NCI-H748 treated with DMSO at 0.1 percent for 48 hours (cell line): Measurements from ENCODE around the gene ANK2.
A peak's percentile ranks its signal among the peaks of the same experiment; 100 is the strongest.

Experiments used
- DNase-seq: peaks from one replicate; lab custom pipeline; 2025; lab: John Stamatoyannopoulos, UW

The ANK2 gene

DNA sequence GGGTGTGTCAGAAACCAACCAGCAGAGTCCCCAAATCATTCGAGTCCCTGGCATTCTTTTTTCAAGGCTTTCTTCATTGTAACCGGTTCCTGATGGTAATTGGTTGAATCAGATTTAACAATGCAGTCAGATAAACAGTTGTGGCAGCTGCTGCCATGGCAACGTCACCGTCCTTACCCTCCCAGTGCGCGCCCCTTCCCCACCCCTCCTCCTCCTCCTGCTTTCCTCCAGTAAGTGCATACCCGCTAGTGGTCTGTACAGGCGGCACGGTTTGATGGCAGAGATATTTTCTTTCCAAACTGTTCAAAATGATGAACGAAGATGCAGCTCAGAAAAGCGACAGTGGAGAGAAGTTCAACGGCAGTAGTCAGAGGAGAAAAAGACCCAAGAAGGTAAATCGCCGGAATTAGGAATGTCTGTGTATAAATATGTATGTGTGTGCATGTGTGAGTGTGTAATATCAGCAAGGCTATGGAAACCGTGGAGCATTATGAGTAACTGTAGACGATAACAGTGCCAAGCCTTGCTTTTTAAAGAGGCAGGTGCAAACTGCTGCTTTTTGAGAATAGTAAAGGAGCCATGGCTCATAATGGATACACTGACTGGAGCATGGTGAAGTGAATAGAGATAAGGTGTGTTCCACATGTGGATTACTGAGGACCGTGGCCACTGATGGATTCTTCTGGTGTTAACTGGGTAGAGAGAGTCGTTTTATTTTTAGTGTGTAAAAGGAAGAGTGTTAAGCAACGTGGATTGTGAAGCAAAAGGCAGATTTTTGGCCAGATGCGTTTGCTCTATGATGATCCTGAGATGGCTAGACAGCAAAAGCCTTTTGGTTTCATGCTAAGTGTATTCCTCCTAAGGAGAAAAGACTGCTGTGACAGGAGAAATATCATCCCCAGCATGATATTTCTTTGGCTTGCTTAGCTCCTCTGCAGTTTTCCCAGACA lies at the start of gene ANK2:
Gene ANK2, plus strand, starts transcription at position 233 of the 950 bp plus-strand sequence. Its CDS starts 76 bp downstream, at position 309.
- DNase-seq = peak; percentile 93

GRCh38 chr4:113003841-113004240 lies 45.6 kb upstream of the ANK2 start:
- DNase-seq = no peak

- DNase-seq = no peak
These were observed 44.8 kb upstream of the ANK2 start for GRCh38 chr4:113004655-113005054.

DNA sequence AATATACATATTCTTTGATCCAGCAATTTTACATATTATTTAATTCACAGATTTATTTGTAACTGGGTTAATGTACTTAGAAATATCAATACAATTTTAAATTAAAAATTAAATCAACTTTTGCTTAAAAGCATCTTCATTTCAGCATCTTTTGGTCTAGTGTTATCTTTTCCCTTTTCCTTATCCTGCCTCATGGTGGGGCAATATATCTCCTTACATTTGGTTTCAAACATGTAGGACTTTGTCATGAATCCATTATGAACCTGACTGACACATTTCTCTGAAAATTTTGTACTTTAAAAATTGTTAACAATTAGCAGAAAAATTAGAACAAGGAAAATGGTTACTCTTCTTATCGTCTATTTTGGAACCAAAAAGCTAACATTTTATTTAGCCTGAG lies 42.8 kb upstream of the ANK2 start:
- DNase-seq = no peak

GRCh38 chr4:113007151-113007550 lies 42.3 kb upstream of the ANK2 start:
- DNase-seq = no peak

GRCh38 chr4:113008135-113008534 lies 41.3 kb upstream of the ANK2 start:
- DNase-seq = no peak

GRCh38 chr4:113008716-113009115 lies 40.7 kb upstream of the ANK2 start:
- no peak for DNase-seq

DNA sequence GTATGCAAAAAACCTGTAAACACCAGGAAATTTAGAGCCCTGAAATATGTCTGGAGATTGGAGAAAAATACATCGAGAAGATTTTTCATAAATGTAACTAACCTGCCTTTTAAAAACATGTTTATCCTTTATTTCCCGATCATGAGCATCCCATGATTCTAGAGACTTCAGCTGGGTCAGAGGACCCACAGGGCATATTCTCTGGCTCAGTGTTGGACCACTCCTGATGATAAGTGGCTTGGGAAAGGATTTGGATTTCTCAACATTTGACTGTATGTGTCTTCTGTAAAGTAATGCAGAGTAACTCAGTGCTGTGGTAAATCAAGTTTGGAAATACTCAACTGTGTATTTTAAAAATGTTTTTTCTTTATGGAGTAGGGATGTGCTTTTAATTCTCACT lies 40.0 kb upstream of the ANK2 start:
- no peak for DNase-seq

DNA sequence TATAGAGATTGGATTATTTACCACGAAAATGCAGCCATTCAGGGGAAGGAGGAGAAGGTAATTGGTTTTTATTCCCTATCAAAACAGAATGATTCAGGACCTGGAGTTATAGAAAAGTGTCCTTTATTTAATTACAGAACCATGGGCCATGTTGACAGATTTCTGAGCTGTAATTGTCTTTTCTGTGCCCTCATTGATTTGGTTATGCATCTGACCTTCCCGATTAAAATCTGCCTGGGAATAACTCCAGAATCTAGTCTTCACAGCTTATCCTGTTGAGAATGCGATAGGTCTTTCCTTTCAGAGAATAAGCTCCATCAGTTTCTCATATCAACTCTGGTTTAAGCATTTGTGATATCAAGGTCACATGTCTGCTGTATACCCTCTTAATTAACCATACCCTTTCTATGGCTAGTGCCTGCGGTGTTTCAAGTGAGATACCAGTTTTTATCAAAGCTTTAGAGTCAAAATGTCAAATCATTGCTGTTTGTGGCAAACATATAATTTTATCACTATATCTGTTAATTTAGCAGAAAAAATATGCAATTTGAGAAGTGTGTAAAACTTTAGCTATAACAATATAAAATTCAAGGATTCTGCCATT lies 37.2 kb upstream of the ANK2 start:
- DNase-seq = no peak

- DNase-seq = peak; percentile 43
These were observed 36.7 kb upstream of the ANK2 start for GRCh38 chr4:113012786-113013185.

- no peak for DNase-seq
These were observed 35.7 kb upstream of the ANK2 start for GRCh38 chr4:113013751-113014150.

DNA sequence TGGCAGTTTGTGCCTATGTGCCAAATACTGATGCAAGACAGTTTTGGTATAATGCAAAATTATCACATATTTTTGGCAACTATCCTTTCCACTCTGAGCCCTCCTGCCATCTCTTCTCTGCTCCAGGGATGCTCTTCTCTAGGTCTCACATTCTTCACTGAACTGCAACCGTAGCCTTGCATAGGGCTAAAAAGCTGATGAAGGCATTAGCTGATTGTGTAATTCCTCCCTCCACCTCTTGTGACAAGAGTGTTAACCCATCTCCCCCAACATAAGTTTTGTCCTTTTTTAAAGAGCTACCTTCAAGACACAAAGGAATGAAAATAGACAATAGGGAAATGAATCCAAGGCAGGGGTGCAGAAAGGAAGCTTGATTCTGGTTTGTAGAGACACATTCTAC lies 33.1 kb upstream of the ANK2 start:
- DNase-seq = no peak

DNA sequence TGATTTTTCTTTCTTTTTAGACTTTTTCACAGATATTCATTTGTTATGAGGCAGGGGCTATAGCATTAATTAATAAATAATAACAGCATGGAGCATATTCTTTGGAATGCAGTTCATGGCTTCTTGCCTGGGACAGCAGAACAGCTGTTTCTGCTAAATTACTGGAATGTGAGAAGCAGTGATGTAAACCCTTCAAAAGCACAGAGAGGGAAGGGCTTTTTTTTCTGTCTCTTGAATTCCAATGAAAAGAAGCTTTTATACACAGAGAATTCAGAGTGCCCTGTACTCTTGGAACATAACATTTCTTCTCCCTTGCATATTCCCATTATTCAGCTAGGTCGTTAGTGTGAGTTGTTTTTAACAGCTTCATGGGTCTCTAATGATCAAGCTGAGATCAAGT lies 28.5 kb upstream of the ANK2 start:
- DNase-seq = no peak

- no peak for DNase-seq
These were observed 25.1 kb upstream of the ANK2 start for GRCh38 chr4:113024388-113024787.

GRCh38 chr4:113025416-113025815 lies 24.0 kb upstream of the ANK2 start:
- DNase-seq = no peak

- no peak for DNase-seq
These were observed 22.9 kb upstream of the ANK2 start for GRCh38 chr4:113026556-113026955.

- DNase-seq = no peak
These were observed 21.4 kb upstream of the ANK2 start for GRCh38 chr4:113028074-113028473.

- DNase-seq = no peak
These were observed 18.2 kb upstream of the ANK2 start for GRCh38 chr4:113031212-113031611.

GRCh38 chr4:113040793-113041192 lies 8.7 kb upstream of the ANK2 start:
- no peak for DNase-seq

DNA sequence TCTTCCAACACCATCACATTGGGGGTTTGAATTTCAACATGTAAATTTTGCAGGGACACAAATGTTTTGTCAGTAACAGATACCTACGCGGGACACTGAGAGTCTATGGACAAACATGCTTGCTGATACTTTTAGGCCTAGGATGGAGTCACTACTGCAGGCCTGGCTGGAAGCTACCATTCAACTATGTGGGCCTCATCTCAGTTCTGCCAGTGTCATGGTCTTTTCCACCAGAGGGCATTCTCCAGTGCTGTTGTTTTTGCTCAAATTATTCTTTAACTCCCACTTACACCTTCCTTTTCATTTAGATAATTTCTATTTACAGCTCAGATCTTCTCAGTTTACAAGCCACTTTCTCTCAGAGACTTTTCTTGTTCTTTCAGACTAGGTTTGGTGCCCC lies 7.0 kb upstream of the ANK2 start:
- DNase-seq = no peak

GRCh38 chr4:113043591-113043990 lies 5.9 kb upstream of the ANK2 start:
- DNase-seq = no peak

DNA sequence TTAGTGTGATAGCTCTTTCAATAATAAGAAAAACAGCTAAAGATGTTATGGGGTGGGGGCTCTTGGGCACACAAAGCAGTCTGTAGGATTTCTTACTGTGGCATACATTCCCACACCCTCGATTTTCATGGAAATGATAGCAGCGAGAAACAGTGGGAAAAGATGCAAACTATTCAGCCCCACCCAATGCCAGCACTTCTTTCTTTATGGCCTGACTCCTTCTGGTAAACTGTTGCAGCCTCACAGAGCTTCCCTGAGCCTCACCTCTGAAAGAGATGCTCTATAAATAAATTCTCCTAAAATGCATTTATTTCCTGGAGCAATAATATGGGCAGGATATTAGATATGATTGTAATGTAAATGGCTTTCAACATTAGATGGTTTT lies 910 bp downstream of the ANK2 start:
- peak; percentile 32 for DNase-seq

GRCh38 chr4:113050837-113051236 lies 1.4 kb downstream of the ANK2 start:
- peak; percentile 14 for DNase-seq

GRCh38 chr4:113051361-113051760 lies 1.9 kb downstream of the ANK2 start:
- DNase-seq = no peak
